HCT116 (cell line): Measurements from ENCODE around the gene AGBL3. TPM values are rescaled to one million over a fixed set of nuclear protein-coding genes. Genes with fewer than 3 reads are reported as not detected.
A peak's percentile ranks its signal among the peaks of the same experiment; 100 is the strongest.

ENCODE experiments used
- ATAC-seq: fragments of 200-7000 bp; cut with Tn5 transposase; 2 replicates; pipeline ENCODE4 v1.9.1; 2020; ENCODE audit warnings: mild to moderate bottlenecking, moderate library complexity
- BruUV-seq: library from RNA; stranded (reverse); fragments of 400-500 nt; replicated peaks from 2 replicates; lab custom pipeline; 2021; lab: Mats Ljungman, UMichigan
- CTCF ChIA-PET: fragments of 300-600 bp; sonication (Branson Sonifier 250); formaldehyde crosslinking; loops from one replicate; lab custom pipeline; 2021; ENCODE audit warnings: antibody characterized with exemption; lab: Charles Lee
- POLR2A ChIA-PET: fragments of 300-600, 350-600 bp; sonication (Branson Sonifier 250); formaldehyde crosslinking; loops from one replicate; lab custom pipeline; 2021; ENCODE audit warnings: antibody characterized with exemption; lab: Charles Lee
- RAD21 ChIA-PET, 2 experiments: fragments of 300-600 bp; sonication (Branson Sonifier 250); formaldehyde crosslinking; loops; one replicate each; lab custom pipeline; 2023; ENCODE audit warnings: low total read pairs in 2 of 2; ENCODE audit not compliant: uncharacterized antibody in 2 of 2, unreplicated experiment in 2 of 2, low non-redundant PET in 1 of 2; lab: Charles Lee
- DNase-seq: peaks from one replicate; pipeline ENCODE4 v3.0.0-alpha.2; 2010; ENCODE audit warnings: low read depth, low spot score
- H2AFZ ChIP-seq: fragments of 200-600 bp; shearing (Covaris generic), sonication (generic); 2 replicates; pipeline ENCODE4 v1.6.1; 2017; ENCODE audit warnings: low read depth, mixed run types, mixed read lengths, antibody characterized with exemption, low read length; ENCODE audit not compliant: poor library complexity, severe bottlenecking
- H3K27ac ChIP-seq: 2 replicates; pipeline ENCODE4 v1.5.1; 2012; ENCODE audit warnings: low read depth, low read length
- H3K27me3 ChIP-seq: fragments of 200-600 bp; sonication (generic); 2 replicates; pipeline ENCODE4 v1.6.1; 2016; ENCODE audit warnings: mixed run types, low read length, mixed read lengths; ENCODE audit not compliant: insufficient read depth
- H3K36me3 ChIP-seq, 2 experiments: fragments of 200-500 bp in 1 of 2; fragments of 200-600 bp in 1 of 2; sonication (Bioruptor generic) in 1 of 2; sonication (generic) in 1 of 2; 2 replicates each; pipeline versions ENCODE4 v1.5.1 to v1.6.1; 2014 to 2016; ENCODE audit warnings: low read length in 2 of 2, inconsistent platforms in 1 of 2, mixed read lengths in 1 of 2, mixed run types in 1 of 2; ENCODE audit not compliant: insufficient read depth in 2 of 2, control insufficient read depth in 1 of 2
- H3K4me1 ChIP-seq, 2 experiments: fragments of 200-600 bp in 1 of 2; sonication (generic) in 1 of 2; 2 replicates each; pipeline versions ENCODE4 v1.5.1 to v1.6.1; 2012 to 2017; ENCODE audit warnings: low read length in 2 of 2, inconsistent platforms in 1 of 2, mild to moderate bottlenecking in 1 of 2, mixed read lengths in 1 of 2, mixed run types in 1 of 2, moderate library complexity in 1 of 2; ENCODE audit not compliant: insufficient read depth in 2 of 2, control insufficient read depth in 1 of 2
- H3K4me2 ChIP-seq: fragments of 200-600 bp; sonication (generic); 2 replicates; pipeline ENCODE4 v1.6.1; 2017; ENCODE audit warnings: mixed run types, low read length, mixed read lengths
- H3K4me3 ChIP-seq, 2 experiments: fragments of 200-600 bp in 1 of 2; sonication (generic) in 1 of 2; replicated peaks in 1 of 2; 2 replicates each; pipeline ENCODE4 v1.5.1; 2011 to 2016; ENCODE audit warnings: low read length in 2 of 2, control low read depth in 1 of 2, low read depth in 1 of 2, mild to moderate bottlenecking in 1 of 2, mixed read lengths in 1 of 2, mixed run types in 1 of 2
- H3K79me2 ChIP-seq: fragments of 200-600 bp; sonication (generic); 2 replicates; pipeline ENCODE4 v1.6.1; 2017; ENCODE audit warnings: mild to moderate bottlenecking, mixed run types, low read length, moderate library complexity, mixed read lengths; ENCODE audit not compliant: insufficient read depth
- H3K9ac ChIP-seq: fragments of 200-600 bp; sonication (generic); 2 replicates; pipeline ENCODE4 v1.6.1; 2016; ENCODE audit warnings: low read length, mixed read lengths
- H3K9me2 ChIP-seq: fragments of 200-600 bp; sonication (generic), shearing (Covaris generic); 2 replicates; pipeline ENCODE4 v1.6.1; 2017; ENCODE audit warnings: mixed run types, mild to moderate bottlenecking, moderate library complexity; ENCODE audit not compliant: insufficient read depth
- H3K9me3 ChIP-seq, 2 experiments: fragments of 200-500 bp in 1 of 2; fragments of 200-600 bp in 1 of 2; sonication (Bioruptor generic) in 1 of 2; sonication (generic) in 1 of 2; 2 replicates each; pipeline ENCODE4 v1.6.1; 2014 to 2017; ENCODE audit warnings: low read length in 2 of 2, mixed read lengths in 2 of 2, inconsistent platforms in 1 of 2, low read depth in 1 of 2, mild to moderate bottlenecking in 1 of 2, mixed run types in 1 of 2, moderate library complexity in 1 of 2; ENCODE audit not compliant: control insufficient read depth in 1 of 2, insufficient read depth in 1 of 2
- H4K20me1 ChIP-seq: fragments of 200-600 bp; sonication (generic), shearing (Covaris generic); 2 replicates; pipeline ENCODE4 v1.6.1; 2017; ENCODE audit warnings: mixed run types, mild to moderate bottlenecking, moderate library complexity; ENCODE audit not compliant: insufficient read depth
- CBX3 ChIP-seq: IDR thresholded peaks from 2 replicates; pipeline ENCODE4 v1.6.1; 2012; ENCODE audit warnings: low read depth
- FOSL1 ChIP-seq: IDR thresholded peaks from 2 replicates; pipeline ENCODE4 v1.6.1; 2012; ENCODE audit warnings: low read depth
- JUND ChIP-seq: IDR thresholded peaks from 2 replicates; pipeline ENCODE4 v1.6.1; 2012
- POLR2A ChIP-seq: IDR thresholded peaks from 2 replicates; pipeline ENCODE4 v1.7.0; 2011; ENCODE audit warnings: borderline replicate concordance; ENCODE audit not compliant: insufficient read depth, insufficient read length; ENCODE audit errors: extremely low read depth
- RAD21 ChIP-seq: IDR thresholded peaks from 2 replicates; pipeline ENCODE4 v1.6.1; 2012; ENCODE audit warnings: low read depth, mild to moderate bottlenecking
- ZNF274 ChIP-seq: fragments of 200-500 bp; sonication (Bioruptor generic); IDR thresholded peaks from 2 replicates; pipeline ENCODE4 v1.6.1; 2014; ENCODE audit warnings: mild to moderate bottlenecking, low read depth, low read length, inconsistent platforms
- intact Hi-C: fragments of 100-400 bp; cut with micrococcal nuclease; formaldehyde crosslinking; loops from 2 replicates; pipeline ENCODE4 v1.10.0; 2022
- total RNA-seq: library from RNA; stranded (reverse); gene quantifications from one replicate; pipeline ENCODE4 v1.2.1, GENCODE V29; 2021; ENCODE audit not compliant: unreplicated experiment
- TF ChIP-seq, protein P1 (sequence below): IDR thresholded peaks from 2 replicates; pipeline ENCODE4 v1.6.1; 2012

The AGBL3 gene
- total RNA-seq, 1 experiment from 2014 or later: 1.9 TPM

DNA sequence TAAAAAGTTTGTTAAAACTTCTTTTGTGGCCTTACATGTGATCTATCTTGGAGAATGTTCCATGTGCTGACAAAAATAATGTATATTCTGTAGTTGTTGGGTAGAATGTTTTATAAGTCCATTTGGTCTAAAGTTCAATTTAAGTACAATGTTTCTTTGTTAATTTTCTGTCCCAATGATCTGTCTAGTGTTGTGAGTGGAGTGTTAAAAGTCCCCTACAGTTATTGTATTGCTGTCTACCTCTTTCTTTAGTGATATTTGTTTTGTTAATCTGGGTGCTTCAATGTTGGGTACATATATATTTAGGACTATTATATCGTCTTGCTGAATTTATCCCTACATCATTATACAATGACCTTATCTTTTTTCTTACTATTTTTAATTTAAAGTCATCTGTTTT is 168.4 kb downstream of the AGBL3 start:
- Histone ChIP-seq H3K9me3 (peaks cover 5 to 11% of the 10 kb centered on the region in 2 experiments), H3K79me2 (no peaks in the 10 kb centered on the region), H4K20me1 (no peaks in the 10 kb centered on the region), H3K36me3 (no peaks in the 10 kb centered on the region), H3K4me2 (no peak overlapping the region), H3K9me2 (no peaks in the 10 kb centered on the region), H3K27me3 (no peaks in the 10 kb centered on the region), H3K4me1 (peaks cover 5 to 7% of the 10 kb centered on the region in 2 experiments), H3K4me3 (no peak overlapping the region), H3K9ac (no peak overlapping the region), H2AFZ (no peak overlapping the region), H3K27ac (no peak overlapping the region)
- DNase-seq (no peak), ATAC-seq (no peak)
- POLR2A ChIA-PET: no interaction called here
- CTCF ChIA-PET: no interaction called here
- TF ChIP-seq FOSL1: no peak
- TF ChIP-seq JUND: no peak
- TF ChIP-seq ZNF274: no peak
- TF ChIP-seq POLR2A: no peak
- no peak for TF ChIP-seq RAD21
- no peak for TF ChIP-seq CBX3
- TF ChIP-seq, protein P1, sequence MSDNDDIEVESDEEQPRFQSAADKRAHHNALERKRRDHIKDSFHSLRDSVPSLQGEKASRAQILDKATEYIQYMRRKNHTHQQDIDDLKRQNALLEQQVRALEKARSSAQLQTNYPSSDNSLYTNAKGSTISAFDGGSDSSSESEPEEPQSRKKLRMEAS: no peak
- intact Hi-C loops: no loop called here
- RAD21 ChIA-PET: no interaction called here
- BruUV-seq: no TSS peak

DNA sequence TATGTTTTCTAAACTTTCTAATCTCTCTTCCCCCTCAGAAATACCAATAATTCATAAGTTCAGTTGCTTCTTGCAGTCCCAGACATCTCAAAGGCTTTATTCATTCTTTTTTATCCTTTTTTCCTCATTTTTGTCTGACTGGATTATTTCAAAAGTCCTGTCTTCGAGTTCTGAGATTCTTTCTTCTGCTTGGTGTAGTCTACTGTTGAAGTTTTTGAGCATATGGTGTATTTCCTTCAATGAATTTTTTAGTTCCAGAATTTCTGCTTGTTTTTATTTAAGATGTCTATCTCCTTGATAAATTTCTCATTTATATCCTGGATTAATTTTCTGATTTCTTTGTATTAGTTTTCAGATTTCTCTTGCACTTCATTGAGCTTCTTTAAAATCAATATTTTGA is 170.0 kb downstream of the AGBL3 start:
- no peaks in the 10 kb centered on the region for H3K36me3 ChIP-seq
- intact Hi-C loops: no loop called here
- H3K4me3 ChIP-seq: no peak overlapping the region
- no peaks in the 10 kb centered on the region for H3K9me2 ChIP-seq
- RAD21 ChIA-PET: no interaction called here
- BruUV-seq: no TSS peak
- POLR2A ChIA-PET: no interaction called here
- no peak overlapping the region for H3K27ac ChIP-seq
- no peaks in the 10 kb centered on the region for H3K79me2 ChIP-seq
- no peak overlapping the region for H3K9ac ChIP-seq
- H2AFZ ChIP-seq: no peak overlapping the region
- ATAC-seq: no peak
- H3K27me3 ChIP-seq: no peaks in the 10 kb centered on the region
- no peak overlapping the region for H3K4me2 ChIP-seq
- H3K4me1 ChIP-seq: peaks cover 18 to 22% of the 10 kb centered on the region in 2 experiments
- H4K20me1 ChIP-seq: no peaks in the 10 kb centered on the region
- H3K9me3 ChIP-seq: peaks cover 5 to 11% of the 10 kb centered on the region in 2 experiments
- TF ChIP-seq ZNF274: no peak
- TF ChIP-seq CBX3: peak; percentile 36; the same call in 1 of the 2 replicates
- TF ChIP-seq, all 23 proteins: peak for 1
- CTCF ChIA-PET: no interaction called here
- DNase-seq: no peak
